HG02981 (cell line): ENCODE results near the gene LINC01488.

ENCODE experiments used
- ATAC-seq: cut with Tn5 transposase; IDR thresholded peaks from one replicate; pipeline ENCODE4 v1.9.1; 2021; ENCODE audit warnings: mild to moderate bottlenecking, moderate library complexity; ENCODE audit not compliant: unreplicated experiment

LINC01488 gene

DNA sequence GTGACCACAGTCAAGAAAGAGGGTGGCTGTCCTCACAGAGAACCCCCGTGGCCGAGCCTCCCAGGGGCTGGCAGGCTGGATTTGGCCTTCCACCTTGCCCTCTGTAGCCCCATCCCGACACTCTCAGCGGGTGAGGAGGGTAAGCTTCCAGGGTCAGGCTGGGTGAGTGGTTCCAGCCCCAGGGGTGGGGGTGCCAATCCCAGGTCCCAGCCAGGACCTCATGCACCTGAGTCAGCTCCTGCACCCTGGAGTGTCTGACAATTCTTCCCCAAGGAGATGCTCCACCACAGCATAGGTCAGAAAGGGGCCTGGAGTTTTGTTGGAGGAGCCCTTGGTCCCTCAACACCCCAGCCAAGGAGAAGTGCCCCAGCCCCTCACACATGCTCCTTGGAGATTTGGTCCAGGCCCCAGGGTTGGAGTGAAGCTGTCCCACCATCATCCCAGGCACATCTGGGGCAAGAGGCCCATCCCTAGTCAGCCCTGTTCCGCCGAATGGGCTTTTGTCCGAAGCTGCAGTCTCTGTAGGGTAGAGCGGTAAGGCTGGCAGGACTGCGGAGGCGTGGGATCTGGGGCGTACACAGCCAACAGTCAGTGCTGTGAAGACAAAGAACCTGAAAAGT is 8.4 kb downstream of the LINC01488 start:
- ATAC-seq: no peak

- no peak for ATAC-seq
Observed at GRCh38 chr11:69490516-69490915, 9.1 kb downstream of the LINC01488 start.

DNA sequence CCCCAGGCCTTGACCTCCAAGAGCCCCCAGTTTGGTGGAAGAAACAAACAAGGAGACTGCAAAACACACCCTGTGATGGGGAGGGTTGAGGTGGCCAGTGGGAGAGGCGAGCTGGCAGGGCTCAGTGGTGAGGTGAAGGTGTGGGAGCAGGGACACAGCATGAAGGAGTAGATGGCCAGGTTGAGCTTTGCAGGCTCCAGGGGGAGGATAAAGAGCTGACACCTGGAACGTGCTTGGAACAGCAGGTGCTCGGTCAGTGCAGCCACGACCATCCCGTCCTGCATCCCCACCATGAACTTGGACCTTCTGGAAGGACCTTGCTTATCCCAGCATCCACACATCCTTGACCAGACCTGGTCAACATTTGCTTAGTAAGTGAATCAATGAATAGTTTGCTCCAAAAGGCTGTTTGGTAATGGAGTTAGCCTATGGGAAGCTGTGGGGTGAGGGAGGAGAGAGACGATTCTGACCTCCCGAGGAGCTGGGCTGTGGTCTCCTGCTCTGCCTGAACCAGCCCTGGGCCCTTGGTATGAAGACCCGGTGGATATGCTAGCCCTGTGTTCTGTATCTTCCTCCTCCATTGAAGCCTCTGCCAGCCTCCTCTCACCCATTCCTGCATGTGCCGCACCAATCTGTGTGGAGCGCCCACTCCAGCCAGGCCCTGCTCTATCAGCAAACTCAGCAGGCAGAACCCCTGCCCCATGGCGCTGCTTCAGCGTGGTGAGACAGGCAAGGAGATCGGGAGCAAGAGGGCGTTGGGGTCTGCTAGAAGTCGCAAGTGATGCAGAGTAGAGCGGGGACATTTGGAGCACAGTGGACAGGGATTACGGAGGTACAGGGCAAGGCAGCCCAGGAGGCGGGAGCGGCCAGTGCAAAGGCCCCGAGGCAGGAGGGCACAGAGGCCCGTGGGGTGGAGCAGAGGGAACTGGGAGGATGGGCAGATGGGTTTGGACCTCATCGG is 9.9 kb downstream of the LINC01488 start:
- ATAC-seq: no peak

- ATAC-seq: no peak
Observed at GRCh38 chr11:69492201-69492991, 10.9 kb downstream of the LINC01488 start.

GRCh38 chr11:69493931-69494821 is 12.7 kb downstream of the LINC01488 start:
- ATAC-seq: no peak

DNA sequence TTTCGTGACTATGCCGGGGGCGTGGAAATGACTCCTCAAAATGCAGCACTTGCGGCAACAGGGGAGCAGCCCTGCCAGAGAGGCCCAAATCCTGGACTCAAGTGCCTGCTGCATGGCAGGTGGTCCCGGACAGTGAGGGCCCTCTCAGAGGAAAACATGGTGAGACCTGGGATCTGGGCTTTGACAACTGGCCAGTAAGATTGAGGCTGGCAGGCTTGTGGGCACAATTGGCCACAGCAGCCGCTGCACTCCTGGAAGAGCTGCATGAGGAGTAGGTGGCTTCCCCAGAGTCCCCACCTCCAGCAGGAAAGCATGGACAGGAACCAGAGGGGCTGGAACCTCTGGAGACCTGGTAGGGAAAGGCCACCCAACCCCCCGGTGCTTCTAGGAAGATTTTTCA is 13.4 kb downstream of the LINC01488 start:
- ATAC-seq: no peak

GRCh38 chr11:69495441-69496201 is 14.2 kb downstream of the LINC01488 start:
- ATAC-seq: no peak

GRCh38 chr11:69496202-69496557 is 14.7 kb downstream of the LINC01488 start:
- no peak for ATAC-seq

GRCh38 chr11:69496631-69497220 is 15.3 kb downstream of the LINC01488 start:
- ATAC-seq: no peak

GRCh38 chr11:69497221-69497787 is 15.8 kb downstream of the LINC01488 start:
- ATAC-seq: no peak

DNA sequence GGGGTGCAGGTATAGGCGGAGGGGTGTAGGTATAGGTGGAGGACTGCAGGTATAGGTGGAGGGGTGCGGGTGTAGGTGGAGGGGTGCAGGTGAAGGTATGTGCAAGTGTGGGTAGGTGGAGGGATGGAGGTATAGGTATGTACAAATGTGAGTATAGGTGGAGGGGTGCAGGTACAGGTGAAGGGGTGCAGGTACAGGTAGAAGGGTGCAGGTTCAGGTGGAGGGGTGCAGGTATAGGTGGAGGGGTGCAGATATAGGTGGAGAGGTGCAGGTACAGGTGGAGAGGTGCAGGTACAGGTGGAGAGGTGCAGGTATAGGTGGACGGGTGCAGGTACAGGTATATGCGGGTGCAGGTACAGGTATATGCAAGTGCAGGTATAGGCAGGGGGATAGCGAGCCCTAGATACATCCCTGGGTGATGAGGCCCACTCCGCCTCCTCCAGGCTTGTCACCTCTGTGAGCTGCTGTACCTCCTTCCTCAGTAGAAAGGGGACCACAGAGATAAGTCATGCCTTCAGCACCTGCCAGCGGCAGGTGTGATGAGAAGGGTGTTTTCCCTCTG is 17.2 kb downstream of the LINC01488 start:
- ATAC-seq: no peak

DNA sequence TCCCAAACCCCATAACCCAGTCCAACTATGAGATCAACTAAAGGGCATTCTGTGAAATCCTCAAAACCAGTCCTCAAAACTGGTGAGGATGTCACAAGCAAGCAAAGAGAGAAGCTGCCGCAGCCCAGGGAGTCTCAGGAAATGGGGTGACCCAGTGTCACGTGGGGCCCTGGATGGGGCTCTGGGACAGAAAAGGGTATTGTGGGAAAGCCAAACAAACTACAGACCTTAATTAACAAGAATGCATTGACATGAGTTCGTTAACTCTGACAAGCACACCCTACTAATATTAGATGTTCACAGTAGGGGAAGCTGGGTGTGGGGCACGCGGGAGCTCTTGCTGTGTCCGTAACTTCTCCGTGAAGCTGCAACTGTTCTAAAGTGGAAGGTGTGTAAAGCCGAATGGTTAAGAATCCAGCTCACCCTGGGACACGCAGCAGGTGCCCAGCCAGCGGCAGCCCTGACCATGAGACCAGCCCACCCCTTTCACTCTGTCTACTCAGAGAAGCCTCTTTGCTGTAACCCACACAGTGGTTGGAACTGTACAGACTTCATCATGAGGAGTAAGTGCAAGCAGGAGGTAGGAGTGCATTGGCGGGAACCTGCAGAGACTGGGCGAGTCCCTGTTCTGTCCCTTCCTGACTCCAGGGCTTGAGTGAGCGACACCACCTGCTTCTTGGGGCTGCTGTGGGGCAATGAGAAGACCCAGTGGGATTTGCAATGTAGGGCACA is 17.9 kb downstream of the LINC01488 start:
- no peak for ATAC-seq

- no peak for ATAC-seq
Observed at GRCh38 chr11:69499918-69500284, 18.4 kb downstream of the LINC01488 start.

DNA sequence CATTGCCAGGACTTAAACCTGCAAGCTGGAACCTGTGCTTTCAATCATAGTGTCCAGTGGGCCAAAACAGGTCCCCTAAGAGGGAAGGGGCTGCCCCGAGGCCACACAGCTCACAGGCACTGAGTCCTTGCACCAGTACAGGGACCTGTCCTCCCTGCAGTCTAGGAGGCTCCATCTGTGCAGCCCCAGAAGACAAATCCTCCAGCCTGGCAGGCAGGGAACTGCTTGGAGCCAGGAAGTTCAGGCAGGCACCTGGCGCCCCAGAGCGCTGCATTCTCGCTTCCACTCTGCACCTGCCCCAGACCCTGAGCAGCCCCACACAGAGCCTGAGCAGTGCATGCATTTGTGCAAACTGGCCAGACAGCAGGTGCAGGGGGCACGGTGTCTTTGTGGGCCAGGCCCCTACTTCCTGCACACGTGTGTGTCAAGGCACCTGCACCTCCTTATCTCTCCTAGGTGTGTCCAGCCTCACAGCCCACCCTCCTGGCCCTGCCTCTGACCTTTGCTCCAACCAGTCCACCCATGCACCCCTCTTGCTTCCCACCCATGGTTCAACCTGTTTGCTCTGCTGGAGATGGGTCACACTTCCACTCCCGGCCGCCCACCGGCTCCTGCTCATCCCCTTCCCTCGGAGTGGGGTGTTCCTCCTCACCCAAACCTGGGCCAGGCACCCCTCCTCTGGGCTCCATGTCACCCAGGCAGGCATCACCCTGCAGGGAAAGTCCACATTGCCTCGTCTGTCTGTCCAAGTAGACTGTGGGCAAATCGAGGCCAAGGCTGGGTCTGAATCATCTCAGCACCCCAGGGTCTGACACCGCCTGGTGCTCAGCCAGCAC is 19.0 kb downstream of the LINC01488 start:
- no peak for ATAC-seq

DNA sequence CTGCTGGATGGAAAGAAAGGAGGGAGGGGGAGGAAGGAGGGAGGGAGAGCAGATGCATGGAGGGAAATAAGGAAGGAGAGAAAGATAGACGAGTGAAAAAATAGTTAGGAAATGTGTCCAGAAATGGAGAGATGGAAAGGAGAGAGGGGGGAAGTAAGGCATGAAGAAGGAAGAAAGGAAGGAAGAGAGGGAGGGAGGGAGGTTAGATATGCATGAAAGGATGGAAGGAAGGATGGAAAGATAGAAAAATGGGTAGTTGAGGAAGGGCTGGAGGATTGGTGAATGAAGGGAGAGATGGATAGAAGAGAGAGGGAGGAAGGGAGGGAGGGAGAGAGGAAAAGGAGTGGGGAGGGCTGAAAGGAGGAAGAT is 19.6 kb downstream of the LINC01488 start:
- no peak for ATAC-seq

DNA sequence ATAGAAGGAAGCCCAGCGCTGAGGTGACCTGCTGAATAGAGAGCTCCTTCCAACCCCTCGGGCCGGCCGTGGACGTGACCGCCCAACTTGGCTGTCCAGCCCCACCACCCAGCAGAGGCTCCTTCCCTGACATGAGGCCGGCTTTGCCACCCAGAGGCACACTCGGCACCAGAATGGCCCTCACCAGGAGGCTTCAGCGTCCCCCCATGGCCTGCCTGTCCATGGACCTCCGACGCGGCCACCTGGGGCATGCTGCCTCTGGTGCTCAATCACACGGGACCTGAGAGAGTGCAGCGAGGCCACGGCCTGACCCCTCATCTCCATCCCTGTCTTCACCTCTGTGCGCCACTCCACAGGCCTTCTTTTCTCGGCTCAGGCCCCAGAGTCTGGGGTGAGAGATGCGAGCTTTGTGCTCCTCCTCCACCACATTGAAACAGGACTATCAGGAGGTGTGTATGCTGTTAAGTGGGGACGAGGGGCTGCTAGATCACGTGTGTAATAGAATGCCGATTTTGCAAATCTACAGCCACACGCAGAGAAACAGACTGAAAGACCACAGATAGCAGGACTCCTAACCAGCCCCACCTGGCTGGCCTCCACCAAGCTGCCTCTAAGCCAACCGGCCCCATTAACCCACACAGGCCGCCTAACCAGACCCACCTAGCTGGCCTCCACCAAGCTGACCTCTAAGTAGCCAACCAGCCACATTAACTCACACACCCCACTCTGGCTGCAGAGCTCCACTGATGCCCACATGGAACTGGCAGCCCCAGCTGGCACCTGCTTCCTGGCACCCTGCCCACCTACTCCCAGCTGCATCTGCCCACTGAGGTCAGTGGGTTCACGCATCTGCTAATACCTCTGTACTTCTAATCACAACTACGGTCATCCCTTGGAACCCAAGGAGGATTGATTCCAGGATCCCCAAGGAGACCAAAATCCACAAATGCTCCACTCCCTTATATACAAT is 20.7 kb downstream of the LINC01488 start:
- no peak for ATAC-seq
